GM18526 (cell line): ENCODE measurements around the gene ARVCF.

Source experiments
- POLR2A ChIP-seq: IDR thresholded peaks from 3 replicates; pipeline ENCODE4 v1.6.1; 2011; ENCODE audit not compliant: insufficient read length; ENCODE audit errors: extremely low read depth

ARVCF gene

DNA sequence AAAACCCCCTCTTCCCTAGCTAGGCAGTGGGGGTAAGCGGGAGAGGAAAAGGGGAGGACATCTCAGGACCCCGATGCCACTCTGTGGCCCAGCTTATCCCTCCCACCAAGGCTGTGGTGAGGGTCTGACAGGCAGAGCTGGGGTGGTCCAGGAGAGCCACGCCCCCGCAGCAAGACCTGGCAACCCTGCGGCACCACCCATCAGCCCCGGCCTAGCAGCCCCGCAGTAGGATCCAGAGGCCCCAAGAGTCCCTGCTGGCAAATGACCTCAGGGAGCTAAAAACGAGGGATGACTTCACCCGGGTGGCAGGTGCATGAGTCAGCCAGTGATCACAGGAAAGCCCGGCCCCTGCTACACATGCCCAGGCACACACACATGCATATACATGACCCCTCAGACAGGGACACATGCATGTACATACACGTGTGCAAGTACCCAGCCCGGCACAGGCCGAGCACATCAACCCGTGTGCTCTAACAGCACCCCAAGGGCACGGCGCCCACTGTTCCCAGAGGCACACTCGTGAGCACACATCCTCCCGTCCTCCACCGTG lies 32.3 kb downstream of the ARVCF start:
- no peak for TF ChIP-seq POLR2A

GRCh38 chr22:19983741-19984140 lies 32.9 kb downstream of the ARVCF start:
- no peak for TF ChIP-seq POLR2A

- TF ChIP-seq POLR2A, result no peak
Observed at GRCh38 chr22:19982991-19983578, 33.5 kb downstream of the ARVCF start.

- no peak for TF ChIP-seq POLR2A
Observed at GRCh38 chr22:19981961-19982920, 34.4 kb downstream of the ARVCF start.

DNA sequence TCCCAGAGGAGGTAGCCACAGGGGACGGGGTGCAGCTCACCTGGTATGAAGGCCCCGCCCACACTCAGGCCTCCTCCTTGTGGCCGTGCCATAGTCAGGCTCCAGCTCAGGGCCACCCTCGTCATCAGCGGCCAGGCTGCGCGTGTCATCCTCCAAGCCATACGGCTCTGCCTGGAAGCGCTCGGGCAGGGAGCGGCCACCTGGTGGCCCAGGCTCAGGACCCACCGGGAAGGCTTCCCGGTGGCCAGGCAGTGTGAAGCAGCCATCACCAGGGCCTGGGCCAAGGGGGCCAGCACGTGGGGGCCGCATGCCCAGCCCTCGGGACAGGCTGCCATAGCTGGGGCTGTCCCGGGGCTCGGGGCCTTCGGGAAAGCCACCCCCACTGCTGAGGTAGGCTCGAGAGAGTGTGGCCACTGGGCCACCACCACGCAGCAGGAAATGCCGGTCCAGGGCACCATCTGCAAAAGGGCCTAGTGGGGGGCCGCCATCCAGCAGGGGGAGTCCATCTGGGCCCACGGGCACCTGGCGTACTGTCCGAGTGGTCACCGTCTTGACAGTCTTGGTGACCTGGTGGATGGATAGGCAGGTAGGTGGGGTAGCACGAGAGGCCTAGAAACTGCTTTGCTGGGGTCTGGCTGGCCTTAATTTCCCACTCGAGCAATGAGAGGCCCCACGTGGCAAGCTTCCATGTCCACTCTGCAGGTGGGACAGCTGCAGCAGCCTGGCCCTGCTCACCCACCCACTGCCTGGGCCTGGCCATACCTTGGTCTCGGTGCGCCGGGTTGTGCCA lies 35.3 kb downstream of the ARVCF start:
- TF ChIP-seq POLR2A, result no peak

DNA sequence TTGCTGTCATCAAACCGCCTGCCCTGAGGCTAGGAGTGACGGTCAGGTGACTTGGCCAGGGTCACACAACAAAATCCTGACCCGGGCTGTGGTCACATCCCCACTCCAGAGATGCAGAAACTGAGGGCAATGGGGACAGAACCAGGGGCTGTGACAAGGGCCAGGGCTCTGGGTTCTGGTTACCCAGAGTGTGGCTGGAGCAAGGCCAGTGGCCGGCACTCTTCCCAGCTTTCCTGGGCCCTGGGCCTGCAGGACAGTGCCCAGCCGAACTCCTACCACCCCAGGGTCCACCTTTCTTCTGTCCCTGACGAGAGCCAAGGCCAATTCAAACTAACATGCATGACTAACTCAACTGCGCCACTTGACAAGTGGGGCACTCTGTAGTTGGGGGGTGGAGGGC lies 35.9 kb downstream of the ARVCF start:
- no peak for TF ChIP-seq POLR2A

DNA sequence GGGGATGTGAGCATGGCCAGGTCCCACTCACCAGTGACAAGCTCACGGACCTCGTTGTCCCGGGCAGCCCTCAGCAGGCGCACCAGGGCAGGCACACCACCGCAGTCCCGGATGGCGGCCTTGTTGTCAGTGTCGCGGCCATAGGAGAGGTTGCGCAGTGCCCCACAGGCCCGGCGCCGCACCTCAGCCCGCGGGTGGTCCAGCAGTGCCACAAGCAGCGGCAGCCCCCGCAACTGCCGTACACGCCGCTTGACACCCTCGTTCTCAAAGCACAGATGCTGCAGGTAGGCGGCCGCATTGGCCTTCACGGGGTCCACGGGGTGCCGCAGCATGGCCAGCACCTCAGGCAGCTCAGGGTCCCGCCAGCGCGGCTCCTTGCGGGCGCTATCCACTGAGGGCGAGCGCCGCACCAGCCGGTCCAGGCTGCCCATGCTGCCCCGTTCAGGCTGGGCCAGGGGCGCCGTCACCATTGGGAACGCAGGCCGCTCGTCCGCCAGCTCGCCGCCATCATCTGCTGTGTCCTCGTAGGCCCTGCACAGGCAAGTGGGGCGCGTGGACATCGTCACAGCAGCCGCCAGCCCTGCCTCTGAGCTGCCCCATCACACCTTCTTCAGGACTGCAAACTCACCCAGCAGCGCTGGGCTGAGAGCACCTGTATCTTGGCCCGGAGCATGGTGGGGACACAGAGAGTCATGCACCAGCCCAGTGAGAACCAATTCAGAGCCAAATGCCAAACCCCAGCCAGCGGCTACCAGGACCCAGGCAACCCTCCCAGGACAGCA lies 36.7 kb downstream of the ARVCF start:
- TF ChIP-seq POLR2A, result no peak

GRCh38 chr22:19978748-19979147 lies 37.9 kb downstream of the ARVCF start:
- no peak for TF ChIP-seq POLR2A

- TF ChIP-seq POLR2A, result no peak
Observed at GRCh38 chr22:19977296-19978243, 39.1 kb downstream of the ARVCF start.

GRCh38 chr22:19976671-19977070 lies 40.0 kb downstream of the ARVCF start:
- no peak for TF ChIP-seq POLR2A

GRCh38 chr22:19975707-19976035 lies 41.0 kb downstream of the ARVCF start:
- TF ChIP-seq POLR2A, result no peak

DNA sequence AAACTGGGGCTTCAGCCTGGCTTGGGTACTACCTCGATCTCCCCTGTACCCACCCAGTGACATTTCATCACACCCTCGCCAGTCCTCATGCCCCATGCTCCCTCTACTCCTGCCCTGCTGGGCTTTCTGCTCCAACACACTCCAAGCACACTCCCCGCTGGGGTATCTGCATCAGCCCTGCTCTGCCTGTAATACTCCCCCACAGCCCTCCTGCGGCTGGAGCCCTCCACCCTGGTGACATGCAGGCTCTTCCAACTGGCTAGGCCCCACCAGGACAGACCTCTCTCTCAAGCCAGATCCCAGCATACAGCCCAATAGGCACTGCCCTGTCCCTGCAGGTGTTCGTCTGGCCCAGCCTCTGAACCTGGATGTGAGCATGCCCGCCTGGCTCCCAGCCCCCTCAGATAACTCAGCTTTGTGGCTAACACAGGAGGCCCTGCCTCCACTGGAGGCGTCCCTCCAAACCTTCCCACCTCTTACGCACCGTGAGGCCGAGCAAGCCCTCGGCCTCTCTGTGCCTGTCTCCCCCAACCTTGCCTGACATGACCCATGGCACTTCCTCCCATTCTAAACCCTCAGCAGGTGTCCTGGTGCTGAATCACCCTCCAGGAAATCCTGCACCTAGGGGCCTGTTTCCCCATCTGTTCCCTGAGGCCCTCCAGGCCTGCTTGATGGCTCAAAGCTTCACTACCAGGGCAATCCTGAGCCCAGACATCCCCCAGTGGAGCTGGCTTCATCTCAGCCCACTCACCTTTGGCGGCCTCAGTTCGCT lies 41.5 kb downstream of the ARVCF start:
- no peak for TF ChIP-seq POLR2A

- TF ChIP-seq POLR2A, result no peak
Observed at GRCh38 chr22:19974268-19974861, 42.3 kb downstream of the ARVCF start.
